ENCODE data around the gene IL12B. TPM values are rescaled to one million over a fixed set of nuclear protein-coding genes. Genes with fewer than 3 reads are reported as not detected.

IL12B gene
- polyA plus RNA-seq, 6 donors from 2014 or later, result not detected

DNA sequence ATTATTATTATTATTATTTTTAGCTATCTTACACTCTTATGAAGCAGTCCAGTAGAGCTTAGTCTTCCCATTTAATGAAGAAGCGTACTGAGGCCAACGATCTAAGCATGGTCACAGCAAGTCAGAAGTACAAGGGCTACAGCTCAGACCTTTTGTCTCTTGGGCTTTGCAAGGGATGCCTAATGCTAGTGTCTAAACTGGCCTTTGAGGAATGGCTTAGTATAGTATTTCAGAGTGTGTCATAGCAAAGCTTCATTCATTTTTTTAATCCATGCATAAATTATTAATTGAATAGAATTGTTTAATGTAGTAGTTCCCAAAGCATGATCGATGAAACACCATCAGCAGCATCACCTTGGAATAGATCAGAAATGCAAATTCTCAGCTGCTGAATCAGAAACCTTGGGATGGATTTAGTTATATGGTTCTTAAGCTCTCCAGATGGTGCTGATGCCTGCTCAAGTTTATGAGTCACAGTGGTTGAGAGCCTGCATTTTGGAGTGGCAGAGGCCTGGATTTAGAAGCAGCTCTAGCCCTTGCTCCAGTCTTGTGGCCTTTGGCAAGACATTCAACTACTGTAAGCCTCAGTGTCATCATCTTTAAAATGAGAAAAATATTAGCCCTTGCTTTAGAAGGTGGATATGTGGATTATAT lies 6.1 kb downstream of the IL12B start:
- peaks cover 0 to 4% (median 0%) of the 10 kb centered on the region in 3 donors for H3K27me3 Mint-ChIP-seq
- ATAC-seq (ENCODE audit: low read depth in 2 of 2) (no peak), DNase-seq (no peak)
- no peaks in the 10 kb centered on the region for H3K36me3 Mint-ChIP-seq
- H3K9me3 Mint-ChIP-seq, result no peaks in the 10 kb centered on the region
- H3K27ac Mint-ChIP-seq, result peak overlapping the region in 1 of 6 donors; percentile 47
- no peak overlapping the region for H3K4me3 Mint-ChIP-seq
- H3K4me1 Mint-ChIP-seq, result no peaks in the 10 kb centered on the region

DNA sequence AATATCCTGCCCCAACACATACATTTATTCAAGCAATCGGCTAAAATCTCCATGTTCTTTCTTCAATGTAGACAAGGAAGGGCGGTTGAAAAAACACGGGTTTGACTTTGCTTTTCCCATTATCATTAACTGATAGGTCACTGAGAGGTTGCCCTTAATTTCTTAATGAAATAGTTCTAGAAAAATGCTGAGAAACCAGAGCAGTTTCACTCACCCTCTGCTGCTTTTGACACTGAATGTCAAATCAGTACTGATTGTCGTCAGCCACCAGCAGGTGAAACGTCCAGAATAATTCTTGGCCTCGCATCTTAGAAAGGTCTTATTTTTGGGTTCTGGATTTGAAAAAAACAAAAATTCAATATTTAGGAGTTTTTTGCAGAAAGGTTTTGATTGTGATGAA lies 8.1 kb downstream of the IL12B start:
- H3K27me3 Mint-ChIP-seq, result peaks cover 0 to 4% (median 0%) of the 10 kb centered on the region in 3 donors
- no peaks in the 10 kb centered on the region for H3K4me1 Mint-ChIP-seq
- H3K36me3 Mint-ChIP-seq, result no peaks in the 10 kb centered on the region
- no peaks in the 10 kb centered on the region for H3K9me3 Mint-ChIP-seq
- DNase-seq (no peak), ATAC-seq (ENCODE audit: low read depth in 2 of 2) (no peak)
- no peak overlapping the region for H3K4me3 Mint-ChIP-seq
- H3K27ac Mint-ChIP-seq, result no peak overlapping the region

DNA sequence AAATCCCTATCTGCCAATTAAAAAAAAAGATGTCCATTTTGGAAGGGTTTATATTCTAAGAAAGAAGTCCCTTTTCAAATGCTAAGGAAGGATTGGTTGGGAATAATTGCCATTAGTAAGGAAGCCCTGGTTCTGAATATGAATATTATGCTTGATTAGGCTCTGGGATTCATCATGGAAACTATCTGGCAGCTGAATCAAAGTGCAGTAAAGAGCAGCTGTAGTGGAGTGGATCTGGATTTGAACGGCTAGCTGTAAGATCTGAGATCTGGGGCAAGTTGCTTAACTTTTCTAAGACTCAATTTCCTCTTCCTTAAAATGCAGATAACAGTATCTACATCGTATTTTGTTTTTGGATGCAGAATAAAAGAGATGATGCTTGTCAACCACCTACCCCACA lies 10.5 kb downstream of the IL12B start:
- Mint-ChIP-seq H3K27ac (no peak overlapping the region), H3K4me3 (no peak overlapping the region), H3K27me3 (peaks cover 0 to 4% (median 0%) of the 10 kb centered on the region in 3 donors), H3K9me3 (no peaks in the 10 kb centered on the region), H3K4me1 (no peaks in the 10 kb centered on the region), H3K36me3 (no peaks in the 10 kb centered on the region)
- ATAC-seq (ENCODE audit: low read depth in 2 of 2) (no peak), DNase-seq (no peak)

DNA sequence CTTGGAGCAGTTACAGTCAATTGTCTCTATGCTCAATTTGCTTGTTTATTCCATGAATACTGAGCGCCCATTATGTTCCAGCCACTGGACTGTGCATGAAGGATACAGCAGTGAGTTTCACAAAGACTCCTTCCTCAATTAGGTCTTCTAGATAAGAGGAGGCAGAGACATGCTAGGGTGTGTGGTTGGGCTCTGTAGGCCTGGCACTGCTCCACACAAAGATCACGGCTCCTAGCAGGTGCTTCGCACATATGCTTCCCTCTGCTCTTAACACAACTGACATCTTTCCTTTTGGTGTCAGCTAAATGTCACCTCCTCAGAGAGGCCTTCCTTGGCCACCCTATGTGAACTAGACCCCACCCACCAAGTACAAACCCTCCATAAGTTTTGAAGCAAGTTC lies 10.9 kb downstream of the IL12B start:
- no peak overlapping the region for H3K4me3 Mint-ChIP-seq
- peaks cover 0 to 4% (median under 1%) of the 10 kb centered on the region in 3 donors for H3K27me3 Mint-ChIP-seq
- DNase-seq, result no peak
- H3K36me3 Mint-ChIP-seq, result no peaks in the 10 kb centered on the region
- no peak for ATAC-seq (ENCODE audit: low read depth in 2 of 2)
- H3K4me1 Mint-ChIP-seq, result no peaks in the 10 kb centered on the region
- peak overlapping the region in 1 of 6 donors; percentile 68 for H3K27ac Mint-ChIP-seq
- H3K9me3 Mint-ChIP-seq, result no peaks in the 10 kb centered on the region

DNA sequence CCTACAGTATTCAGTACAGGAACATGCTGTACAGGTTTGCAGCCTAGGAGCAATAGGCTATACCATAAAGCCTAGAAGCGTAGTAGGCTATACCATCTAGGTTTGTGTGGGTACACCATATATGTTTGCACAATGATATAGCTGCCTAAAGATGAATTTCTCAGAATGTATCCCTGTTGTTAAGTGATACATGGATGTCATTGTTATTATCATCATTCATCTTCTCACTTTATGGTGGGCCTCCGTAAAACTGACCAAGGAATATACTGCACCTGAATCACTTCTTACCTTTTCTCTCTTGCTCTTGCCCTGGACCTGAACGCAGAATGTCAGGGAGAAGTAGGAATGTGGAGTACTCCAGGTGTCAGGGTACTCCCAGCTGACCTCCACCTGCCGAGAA lies 11.8 kb downstream of the IL12B start:
- H3K27ac Mint-ChIP-seq, result no peak overlapping the region
- no peaks in the 10 kb centered on the region for H3K36me3 Mint-ChIP-seq
- no peak for DNase-seq
- H3K9me3 Mint-ChIP-seq, result no peaks in the 10 kb centered on the region
- peaks cover 0 to 6% (median 6%) of the 10 kb centered on the region in 3 donors for H3K27me3 Mint-ChIP-seq
- ATAC-seq (ENCODE audit: low read depth in 2 of 2), result no peak
- no peaks in the 10 kb centered on the region for H3K4me1 Mint-ChIP-seq
- H3K4me3 Mint-ChIP-seq, result no peak overlapping the region

DNA sequence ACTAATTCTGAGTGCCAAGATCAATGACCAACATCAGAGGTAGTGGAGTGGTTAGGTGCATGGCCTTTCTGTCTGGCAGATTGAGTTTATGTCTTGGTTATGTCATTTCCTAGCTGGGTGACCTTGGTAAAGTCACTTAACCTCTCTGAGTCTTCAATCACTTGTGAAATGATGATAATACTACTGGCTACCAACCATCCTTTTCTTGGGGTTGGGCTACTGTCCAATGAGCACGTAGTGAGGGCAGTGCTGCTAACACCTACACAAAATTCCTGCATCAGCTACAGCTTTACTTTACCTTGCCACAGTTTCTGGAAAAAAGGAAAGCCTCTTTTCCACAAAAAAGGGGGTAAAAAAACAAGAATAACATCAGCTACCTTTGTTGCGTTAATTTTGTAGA lies 12.4 kb downstream of the IL12B start:
- Mint-ChIP-seq H3K27me3 (peaks cover 0 to 6% (median 4%) of the 10 kb centered on the region in 3 donors), H3K36me3 (no peaks in the 10 kb centered on the region), H3K4me3 (no peak overlapping the region), H3K27ac (no peak overlapping the region), H3K9me3 (no peaks in the 10 kb centered on the region), H3K4me1 (no peaks in the 10 kb centered on the region)
- no peak for DNase-seq
- no peak for ATAC-seq (ENCODE audit: low read depth in 2 of 2)

DNA sequence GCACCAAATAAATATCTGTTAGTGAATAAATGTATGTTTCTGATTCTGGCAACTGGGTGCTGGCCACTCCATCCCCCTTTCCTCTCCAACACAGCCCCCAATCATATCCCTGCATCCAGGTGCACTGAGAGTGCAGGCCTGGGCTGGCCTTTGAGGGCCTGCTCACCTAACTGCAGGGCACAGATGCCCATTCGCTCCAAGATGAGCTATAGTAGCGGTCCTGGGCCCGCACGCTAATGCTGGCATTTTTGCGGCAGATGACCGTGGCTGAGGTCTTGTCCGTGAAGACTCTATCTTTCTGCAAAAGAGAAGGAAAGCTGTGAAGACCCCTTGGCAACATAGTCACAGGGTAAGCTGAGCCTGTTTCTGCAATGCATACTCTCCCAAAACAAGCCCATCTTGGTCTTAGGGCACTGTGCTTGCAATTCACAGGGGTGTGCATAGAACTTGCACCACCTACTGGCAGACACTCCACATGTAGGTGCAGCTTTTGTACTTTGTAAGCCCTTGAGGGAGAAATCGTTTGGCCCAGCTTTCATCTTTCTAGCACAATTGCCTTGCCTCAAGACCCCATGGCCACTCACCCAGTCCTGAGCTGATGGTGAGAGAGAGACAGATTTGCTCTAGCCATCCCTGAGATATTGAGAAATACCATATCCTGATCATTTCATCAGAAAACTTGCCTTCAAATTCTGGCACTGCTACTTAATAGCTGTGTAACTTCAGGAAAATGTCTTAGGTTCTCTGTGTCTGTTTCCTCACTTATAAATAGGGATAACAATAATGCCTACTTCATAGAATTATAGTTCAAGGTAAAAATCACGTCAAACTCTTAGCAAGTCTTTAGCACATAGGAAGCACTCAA lies 13.5 kb downstream of the IL12B start:
- Mint-ChIP-seq H3K27me3 (peaks cover 0 to 6% (median 4%) of the 10 kb centered on the region in 3 donors), H3K27ac (no peak overlapping the region), H3K4me3 (no peak overlapping the region), H3K4me1 (no peaks in the 10 kb centered on the region), H3K36me3 (no peaks in the 10 kb centered on the region), H3K9me3 (no peaks in the 10 kb centered on the region)
- ATAC-seq (ENCODE audit: low read depth in 2 of 2) (peak; percentile 42 to 70), DNase-seq (no peak)

DNA sequence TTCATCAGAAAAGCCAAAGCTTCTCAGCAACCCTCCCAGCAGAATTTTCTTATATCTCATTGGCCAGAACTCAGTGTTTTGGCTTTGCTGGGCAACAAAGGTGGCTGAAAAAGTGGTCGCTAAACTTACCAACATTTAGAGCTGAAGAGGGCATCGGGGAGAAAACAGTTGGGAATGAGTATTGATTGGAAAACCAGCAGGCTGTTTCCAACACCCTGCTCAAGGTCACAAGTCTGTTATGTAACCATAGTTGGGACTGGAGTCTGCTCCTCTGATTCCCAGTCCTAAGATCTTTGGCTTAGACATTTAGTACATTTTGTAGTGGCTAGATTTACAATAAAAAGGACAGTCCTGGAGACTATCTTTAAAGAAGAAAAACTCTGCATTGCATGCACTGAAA lies 17.1 kb downstream of the IL12B start:
- no peak for DNase-seq
- peaks cover 5 to 17% (median 14%) of the 10 kb centered on the region in 3 donors for H3K4me1 Mint-ChIP-seq
- no peak for ATAC-seq (ENCODE audit: low read depth in 2 of 2)
- H3K9me3 Mint-ChIP-seq, result no peaks in the 10 kb centered on the region
- no peak overlapping the region for H3K4me3 Mint-ChIP-seq
- H3K27me3 Mint-ChIP-seq, result peaks cover 0 to 11% (median 6%) of the 10 kb centered on the region in 3 donors
- H3K27ac Mint-ChIP-seq, result no peak overlapping the region
- no peaks in the 10 kb centered on the region for H3K36me3 Mint-ChIP-seq

DNA sequence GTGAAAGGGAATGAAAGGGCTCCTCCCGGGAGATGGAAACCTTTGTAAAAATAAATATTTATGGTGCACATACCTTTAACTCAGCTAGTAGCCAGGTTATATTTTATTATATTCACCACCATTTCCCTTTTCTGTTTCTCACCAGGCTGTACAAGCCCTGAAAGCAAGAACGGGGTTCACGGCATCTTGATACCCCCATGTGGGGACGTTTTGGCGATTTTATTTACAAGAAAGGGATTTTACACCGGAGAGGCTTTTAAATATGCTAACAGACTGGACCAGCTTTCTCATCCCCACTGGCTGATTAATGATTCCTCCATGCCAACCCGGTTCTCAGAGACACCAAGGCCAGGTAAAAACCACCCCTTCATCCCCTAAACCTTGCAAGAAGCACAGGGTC lies 19.2 kb downstream of the IL12B start:
- DNase-seq (no peak), ATAC-seq (ENCODE audit: low read depth in 2 of 2) (peak; percentile 25 to 31)
- Mint-ChIP-seq H3K36me3 (no peaks in the 10 kb centered on the region), H3K4me1 (peaks cover 5 to 17% (median 14%) of the 10 kb centered on the region in 3 donors), H3K9me3 (no peaks in the 10 kb centered on the region), H3K27ac (peak overlapping the region in 3 of 6 donors; percentile 74 to 88 (median 83)), H3K4me3 (peak overlapping the region; percentile 77 to 84 (median 80)), H3K27me3 (peaks cover 0 to 11% (median 6%) of the 10 kb centered on the region in 3 donors)

DNA sequence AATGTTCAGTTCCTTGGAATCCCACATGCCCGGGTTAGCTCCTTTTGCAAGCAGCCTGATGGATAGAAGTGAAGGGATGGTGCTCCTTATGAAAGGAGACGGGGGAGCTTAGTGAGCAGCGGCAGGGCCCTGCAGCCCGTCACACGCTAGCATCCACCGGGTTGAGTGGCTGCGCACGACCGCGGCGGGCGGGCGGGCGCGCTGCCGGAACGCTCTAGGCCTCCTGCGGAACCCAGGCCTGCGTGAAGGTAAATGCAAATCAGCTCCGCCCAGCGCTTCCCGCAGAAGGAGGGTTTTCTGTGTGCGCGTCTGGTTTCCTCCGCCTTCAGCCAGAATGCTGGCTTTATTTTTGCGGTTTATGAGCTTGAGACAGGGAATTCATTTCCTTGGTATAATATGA lies 19.8 kb downstream of the IL12B start:
- Mint-ChIP-seq H3K27me3 (peaks cover 0 to 11% (median 6%) of the 10 kb centered on the region in 3 donors), H3K4me1 (peaks cover 5 to 18% (median 14%) of the 10 kb centered on the region in 3 donors), H3K4me3 (peak overlapping the region; percentile 77 to 84 (median 80)), H3K27ac (peak overlapping the region in 4 of 6 donors; percentile 25 to 88 (median 78)), H3K9me3 (no peaks in the 10 kb centered on the region), H3K36me3 (no peaks in the 10 kb centered on the region)
- DNase-seq, result peak; percentile 53
- ATAC-seq (ENCODE audit: low read depth in 2 of 2), result peak; percentile 97 to 98

DNA sequence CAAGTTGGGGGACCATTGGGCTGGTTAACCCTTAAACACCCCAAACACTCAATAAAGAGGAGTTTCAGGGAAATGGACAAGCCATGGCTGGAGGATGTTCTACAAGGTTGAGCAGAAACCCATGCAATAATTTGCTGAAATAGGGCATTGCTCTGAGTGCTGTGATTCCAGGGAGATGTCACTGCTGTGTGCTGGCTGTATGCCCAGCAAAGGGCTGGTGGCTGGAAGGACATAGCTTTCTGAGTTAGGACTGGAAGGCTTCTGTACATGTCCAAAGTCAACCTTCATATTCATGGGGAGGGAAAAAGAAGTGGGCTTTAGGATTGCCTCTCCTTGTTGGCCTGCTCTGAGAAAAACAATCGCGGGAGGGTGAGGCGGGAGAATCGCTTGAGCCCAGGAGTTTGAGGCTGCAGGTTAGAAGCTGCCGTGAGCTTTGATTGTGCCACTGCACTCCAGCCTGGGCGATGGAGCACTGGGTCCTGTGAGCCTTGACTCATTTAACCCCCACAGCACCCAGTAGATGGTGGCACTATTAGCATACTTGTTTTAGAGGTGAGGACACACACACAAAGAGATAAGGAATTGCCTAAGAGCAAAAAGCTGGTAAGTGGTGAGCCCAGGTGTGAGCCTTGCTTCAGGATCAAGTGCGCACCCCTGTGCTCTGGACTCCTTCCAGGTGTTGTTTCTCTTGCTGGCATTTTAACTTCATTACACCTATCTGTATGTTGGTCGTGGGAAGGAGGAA lies 20.4 kb downstream of the IL12B start:
- Mint-ChIP-seq H3K27me3 (peaks cover 0 to 11% (median 6%) of the 10 kb centered on the region in 3 donors), H3K36me3 (no peaks in the 10 kb centered on the region), H3K9me3 (no peaks in the 10 kb centered on the region), H3K27ac (peak overlapping the region in 1 of 6 donors; percentile 65), H3K4me3 (peak overlapping the region in 7 of 8 donors; percentile 77 to 84 (median 79)), H3K4me1 (peaks cover 5 to 25% (median 14%) of the 10 kb centered on the region in 3 donors)
- no peak for DNase-seq
- ATAC-seq (ENCODE audit: low read depth in 2 of 2), result peak in 1 of 2 donors; percentile 8

DNA sequence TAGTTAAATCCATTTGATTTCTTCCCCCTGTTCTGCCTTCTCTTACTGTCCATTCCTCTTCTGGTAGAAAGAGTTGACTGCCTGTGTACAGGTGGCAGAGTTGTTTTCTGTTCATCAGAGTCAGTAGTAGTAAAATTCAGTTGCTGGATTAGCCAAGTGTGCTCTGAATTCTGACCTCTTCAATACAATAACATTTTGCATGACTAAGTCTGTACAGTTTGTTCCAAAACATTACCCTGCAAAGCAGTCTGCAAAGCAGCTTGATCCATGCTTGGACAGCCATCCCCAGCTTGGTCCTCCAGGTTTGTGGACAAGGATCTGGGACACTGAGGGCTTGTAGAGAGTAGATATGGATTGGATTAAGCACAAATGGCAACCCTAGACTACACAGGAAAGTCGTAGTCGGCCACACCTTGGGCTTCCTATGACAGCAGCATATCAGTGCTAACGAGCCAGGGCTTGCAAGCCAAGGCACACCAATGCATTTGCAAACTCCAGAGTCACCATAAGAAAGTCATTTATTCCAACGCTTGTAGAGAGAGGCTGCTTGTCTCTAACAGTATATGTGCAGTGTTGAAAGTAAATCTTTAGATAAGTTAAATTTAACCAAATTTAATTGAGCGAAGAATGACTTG lies 25.2 kb downstream of the IL12B start:
- Mint-ChIP-seq H3K36me3 (peaks cover 15 to 32% of the 10 kb centered on the region in 2 donors), H3K4me1 (peaks cover 6 to 22% (median 14%) of the 10 kb centered on the region in 3 donors), H3K4me3 (no peak overlapping the region), H3K27me3 (no peaks in the 10 kb centered on the region), H3K9me3 (peaks cover 12 to 38% (median 30%) of the 10 kb centered on the region in 7 donors), H3K27ac (no peak overlapping the region)
- DNase-seq, result no peak
- no peak for ATAC-seq (ENCODE audit: low read depth in 2 of 2)

DNA sequence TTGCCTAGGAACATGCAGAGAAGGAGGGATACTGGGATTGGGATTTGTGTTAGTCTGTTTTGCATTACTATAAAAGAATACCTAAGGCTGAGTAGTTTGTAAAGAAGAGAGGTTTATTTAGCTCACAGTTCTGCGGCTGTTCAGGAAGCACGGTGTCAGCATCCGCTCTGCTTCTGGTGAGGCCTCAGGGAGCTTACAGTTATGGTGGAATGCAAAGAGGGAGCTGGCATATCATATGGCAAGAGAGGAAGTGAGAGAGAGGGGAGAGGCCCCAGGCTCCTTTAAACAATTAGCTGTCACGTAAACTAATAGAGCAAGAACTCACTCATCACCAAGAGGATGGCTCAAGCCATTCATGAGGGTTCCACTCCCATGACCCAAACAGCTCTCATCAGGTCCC lies 27.0 kb downstream of the IL12B start:
- Mint-ChIP-seq H3K4me3 (no peak overlapping the region), H3K27ac (no peak overlapping the region), H3K36me3 (peaks cover 21 to 43% of the 10 kb centered on the region in 2 donors), H3K9me3 (peaks cover 21 to 56% (median 42%) of the 10 kb centered on the region in 7 donors), H3K27me3 (no peaks in the 10 kb centered on the region), H3K4me1 (peaks cover 6 to 18% (median 14%) of the 10 kb centered on the region in 3 donors)
- ATAC-seq (ENCODE audit: low read depth in 2 of 2) (no peak), DNase-seq (no peak)
